ENCODE results near the gene C3orf62. TPM values are rescaled to one million over a fixed set of nuclear protein-coding genes. Genes with fewer than 3 reads are reported as not detected.

The C3orf62 gene
- total and polyA plus RNA-seq, 9 of the 15 experiments (the other 6 are each of a cell fraction or from before 2014, with no cell fraction given): 1.3 to 5.7 (median 3.4) TPM

- TF ChIP-seq E2F4 (CRISPR knock-in tag; IDR thresholded peaks at IDR 0.05; ENCODE audit: low read depth) (no peak), TCF7 (IDR thresholded peaks at IDR 0.05; ENCODE audit: borderline replicate concordance) (no peak), ZNF644 (tag; IDR thresholded peaks at IDR 0.05; ENCODE audit: low read depth) (peak; percentile 96), ETS1 (conservative IDR thresholded peaks at IDR 0.05; ENCODE audit: control insufficient read depth, low read depth, low read length) (no peak), E4F1 (CRISPR knock-in tag; IDR thresholded peaks at IDR 0.05; ENCODE audit: borderline replicate concordance) (no peak), TRIM24 (IDR thresholded peaks at IDR 0.05) (peak; percentile 100), KHSRP (IDR thresholded peaks at IDR 0.05) (peak; percentile 46; the same call in 1 of the 2 replicates), KDM2B (CRISPR knock-in tag; IDR thresholded peaks at IDR 0.05) (0 out of 2 replicates have a peak, but pooled peaks have one; percentile 45), DLX4 (CRISPR knock-in tag; IDR thresholded peaks at IDR 0.05) (no peak), ZNF584 (CRISPR knock-in tag; IDR thresholded peaks at IDR 0.05; ENCODE audit: low read depth) (peak; percentile 97), ZBTB26 (CRISPR knock-in tag; IDR thresholded peaks at IDR 0.05) (no peak), STAT6 (CRISPR knock-in tag; IDR thresholded peaks at IDR 0.05) (no peak), CBX2 (IDR thresholded peaks at IDR 0.05; ENCODE audit: insufficient read depth, low read length, poor library complexity, severe bottlenecking) (no peak), ZNF395 (CRISPR knock-in tag; IDR thresholded peaks at IDR 0.05) (peak; percentile 98), FIP1L1 (IDR thresholded peaks at IDR 0.05; ENCODE audit: low read depth, low read length, poor library complexity, severe bottlenecking) (no peak)
Observed at GRCh38 chr3:49238274-49239127, 38.5 kb downstream of the C3orf62 start (continued).
